Caco-2 (cell line): Measurements from ENCODE around the gene POU2F2. TPM values are rescaled to one million over a fixed set of nuclear protein-coding genes. Genes with fewer than 3 reads are reported as not detected.

Source experiments
- BruUV-seq: library from RNA; stranded (reverse); fragments of 400-500 nt; replicated peaks from 2 replicates; lab custom pipeline; 2021; lab: Mats Ljungman, UMichigan
- CTCF ChIA-PET: fragments of 300-600 bp; sonication (Branson Sonifier 250); formaldehyde crosslinking; loops from one replicate; lab custom pipeline; 2022; ENCODE audit warnings: antibody characterized with exemption; lab: Charles Lee
- POLR2A ChIA-PET: fragments of 300-600 bp; sonication (Branson Sonifier 250); formaldehyde crosslinking; loops from one replicate; lab custom pipeline; 2022; ENCODE audit warnings: antibody characterized with exemption; lab: Charles Lee
- DNase-seq, 2 experiments: peaks; one replicate each; pipeline versions ENCODE4 v3.0.0 to v3.0.0-alpha.2; 2020 to 2022
- H3K27me3 ChIP-seq: replicated peaks from 2 replicates; pipeline ENCODE4 v1.6.0; 2011; ENCODE audit warnings: low read length; ENCODE audit not compliant: control insufficient read depth, insufficient read depth
- H3K36me3 ChIP-seq: 2 replicates; pipeline ENCODE4 v1.5.1; 2011; ENCODE audit warnings: low read length; ENCODE audit not compliant: control insufficient read depth, insufficient read depth
- H3K4me1 ChIP-seq: fragments of 250-450 bp; sonication (Bioruptor Pico); 2 replicates; pipeline ENCODE4 v1.5.1; 2020; ENCODE audit warnings: mild to moderate bottlenecking
- H3K4me3 ChIP-seq: 2 replicates; pipeline ENCODE4 v1.5.1; 2011; ENCODE audit warnings: low read depth, mild to moderate bottlenecking, control low read depth, low read length
- H3K9me3 ChIP-seq: fragments of 250-450 bp; sonication (Bioruptor Pico); 2 replicates; pipeline ENCODE4 v1.5.1; 2020; ENCODE audit warnings: mild to moderate bottlenecking, moderate library complexity
- H3K27ac Mint-ChIP-seq: one replicate; pipeline ENCODE4 v1.8.0; 2022; ENCODE audit warnings: mixed read lengths; ENCODE audit not compliant: unreplicated experiment
- H3K27me3 Mint-ChIP-seq: one replicate; pipeline ENCODE4 v1.8.0; 2022; ENCODE audit warnings: mixed read lengths; ENCODE audit not compliant: insufficient read depth, unreplicated experiment
- H3K36me3 Mint-ChIP-seq: one replicate; pipeline ENCODE4 v1.8.0; 2022; ENCODE audit warnings: mild to moderate bottlenecking, mixed read lengths; ENCODE audit not compliant: insufficient read depth, unreplicated experiment
- H3K4me1 Mint-ChIP-seq: one replicate; pipeline ENCODE4 v1.8.0; 2022; ENCODE audit warnings: low read depth, mixed read lengths; ENCODE audit not compliant: unreplicated experiment
- H3K4me3 Mint-ChIP-seq: one replicate; pipeline ENCODE4 v1.8.0; 2022; ENCODE audit warnings: mild to moderate bottlenecking, moderate library complexity, mixed read lengths; ENCODE audit not compliant: unreplicated experiment
- H3K9me3 Mint-ChIP-seq: one replicate; pipeline ENCODE4 v1.8.0; 2022; ENCODE audit warnings: mixed read lengths; ENCODE audit not compliant: unreplicated experiment
- intact Hi-C: fragments of 100-400 bp; cut with micrococcal nuclease; formaldehyde crosslinking; loops from one replicate; pipeline ENCODE4 v1.10.0; 2022; ENCODE audit not compliant: unreplicated experiment
- total RNA-seq: library from RNA; stranded (reverse); gene quantifications from 2 replicates; pipeline ENCODE4 v1.2.3, GENCODE V29; 2022
- TF ChIP-seq, protein P1 (sequence below), 2 experiments: fragments of 200-600 bp in 1 of 2; IDR thresholded peaks; 1 replicate in 1 of 2; 2 replicates in 1 of 2; pipeline versions ENCODE4 v1.5.1 to v1.8.0; 2011 to 2022; ENCODE audit warnings: antibody characterized with exemption in 1 of 2, control low read depth in 1 of 2, inconsistent platforms in 1 of 2, low read depth in 1 of 2, low read length in 1 of 2, mild to moderate bottlenecking in 1 of 2, moderate library complexity in 1 of 2; ENCODE audit not compliant: insufficient read depth in 1 of 2, severe bottlenecking in 1 of 2, unreplicated experiment in 1 of 2

POU2F2 gene
- total RNA-seq, 1 experiment from 2014 or later: 1.5 TPM

DNA sequence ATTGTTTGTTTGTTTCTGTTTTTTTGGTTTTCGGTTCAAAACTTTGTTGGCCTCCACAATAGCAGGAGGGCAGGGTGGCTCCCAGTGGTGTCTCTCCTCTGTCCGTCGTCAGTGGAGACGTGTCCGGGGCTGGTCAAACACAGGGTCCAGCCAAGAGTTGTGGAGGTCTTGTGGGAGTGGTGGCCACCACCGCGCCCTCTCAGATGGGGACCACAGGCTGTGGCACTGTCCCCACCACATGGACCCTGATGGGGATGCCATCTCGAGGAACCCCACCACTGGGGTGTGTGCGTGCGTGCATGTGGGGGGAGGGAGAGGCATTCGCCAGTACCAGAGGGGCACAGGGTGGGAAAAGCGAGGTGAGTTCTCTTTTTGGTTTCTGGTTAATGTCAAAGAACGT, 42.5 kb downstream of the POU2F2 start:
- no peak overlapping the region for H3K27ac Mint-ChIP-seq
- H3K36me3 Mint-ChIP-seq: peaks cover 7% of the 10 kb centered on the region
- no peak for DNase-seq
- no peaks in the 10 kb centered on the region for H3K4me1 ChIP-seq
- H3K27me3 Mint-ChIP-seq: peaks cover 4% of the 10 kb centered on the region
- intact Hi-C loops: no loop called here
- H3K9me3 ChIP-seq: no peaks in the 10 kb centered on the region
- no peaks in the 10 kb centered on the region for H3K9me3 Mint-ChIP-seq
- ChIA-PET CTCF (no interaction called here), POLR2A (no interaction called here)
- peaks cover 5% of the 10 kb centered on the region for H3K4me1 Mint-ChIP-seq
- TF ChIP-seq, protein P1, sequence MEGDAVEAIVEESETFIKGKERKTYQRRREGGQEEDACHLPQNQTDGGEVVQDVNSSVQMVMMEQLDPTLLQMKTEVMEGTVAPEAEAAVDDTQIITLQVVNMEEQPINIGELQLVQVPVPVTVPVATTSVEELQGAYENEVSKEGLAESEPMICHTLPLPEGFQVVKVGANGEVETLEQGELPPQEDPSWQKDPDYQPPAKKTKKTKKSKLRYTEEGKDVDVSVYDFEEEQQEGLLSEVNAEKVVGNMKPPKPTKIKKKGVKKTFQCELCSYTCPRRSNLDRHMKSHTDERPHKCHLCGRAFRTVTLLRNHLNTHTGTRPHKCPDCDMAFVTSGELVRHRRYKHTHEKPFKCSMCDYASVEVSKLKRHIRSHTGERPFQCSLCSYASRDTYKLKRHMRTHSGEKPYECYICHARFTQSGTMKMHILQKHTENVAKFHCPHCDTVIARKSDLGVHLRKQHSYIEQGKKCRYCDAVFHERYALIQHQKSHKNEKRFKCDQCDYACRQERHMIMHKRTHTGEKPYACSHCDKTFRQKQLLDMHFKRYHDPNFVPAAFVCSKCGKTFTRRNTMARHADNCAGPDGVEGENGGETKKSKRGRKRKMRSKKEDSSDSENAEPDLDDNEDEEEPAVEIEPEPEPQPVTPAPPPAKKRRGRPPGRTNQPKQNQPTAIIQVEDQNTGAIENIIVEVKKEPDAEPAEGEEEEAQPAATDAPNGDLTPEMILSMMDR (IDR thresholded peaks at IDR 0.05; ENCODE audit: insufficient read depth in 1 of 2, low read depth in 1 of 2, low read length in 1 of 2, severe bottlenecking in 1 of 2, unreplicated experiment in 1 of 2): no peak
- no peaks in the 10 kb centered on the region for H3K27me3 ChIP-seq
- BruUV-seq: no TSS peak
- no peaks in the 10 kb centered on the region for H3K36me3 ChIP-seq
- no peak overlapping the region for H3K4me3 Mint-ChIP-seq
- H3K4me3 ChIP-seq: no peak overlapping the region

- H3K27ac Mint-ChIP-seq: no peak overlapping the region
- BruUV-seq: no TSS peak
Measured at GRCh38 chr19:42089191-42089750, 43.0 kb downstream of the POU2F2 start.

DNA sequence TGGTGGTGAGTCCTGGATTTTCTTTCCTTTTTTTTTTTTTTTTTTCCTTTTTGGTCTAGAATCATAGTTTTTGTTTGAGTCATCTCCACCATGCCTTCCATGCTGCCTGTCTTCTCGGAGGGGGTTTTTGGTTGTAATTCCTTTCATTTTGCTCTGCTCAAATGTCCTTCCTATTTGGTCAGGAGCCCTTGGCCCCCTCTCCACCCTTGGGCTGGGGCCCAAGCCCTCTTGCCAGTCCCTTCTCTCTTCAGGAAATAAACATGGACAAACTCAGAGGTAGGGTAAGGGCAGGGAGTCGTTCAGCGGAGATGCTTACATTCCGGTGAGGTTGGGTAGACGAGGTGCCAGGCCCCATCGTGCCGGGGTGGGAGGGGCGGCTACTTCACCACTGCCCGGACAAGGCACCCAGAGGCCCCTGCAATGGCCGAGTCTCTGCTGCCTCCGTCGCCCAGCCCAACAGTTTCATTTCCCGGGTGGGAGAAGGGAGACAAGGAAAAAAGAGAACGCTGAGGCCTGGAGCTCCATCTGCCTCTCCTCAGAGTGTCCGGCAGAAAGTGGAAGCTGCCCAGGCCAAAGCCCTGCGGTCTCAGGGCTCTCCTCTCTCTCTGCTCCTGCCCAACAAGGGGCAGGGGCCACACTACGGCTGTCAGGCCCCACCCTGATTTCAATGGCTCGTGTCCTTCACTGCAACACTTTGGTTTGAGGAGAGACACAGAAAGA, 43.6 kb downstream of the POU2F2 start:
- Histone ChIP-seq H3K4me1 (no peaks in the 10 kb centered on the region), H3K27me3 (no peaks in the 10 kb centered on the region), H3K4me3 (no peak overlapping the region), H3K36me3 (no peaks in the 10 kb centered on the region), H3K9me3 (no peaks in the 10 kb centered on the region)
- Mint-ChIP-seq H3K36me3 (peaks cover 16% of the 10 kb centered on the region), H3K4me1 (peaks cover 5% of the 10 kb centered on the region), H3K27ac (no peak overlapping the region), H3K27me3 (no peaks in the 10 kb centered on the region), H3K4me3 (no peak overlapping the region), H3K9me3 (no peaks in the 10 kb centered on the region)
- intact Hi-C loops: no loop called here
- DNase-seq: no peak
- TF ChIP-seq, protein P1 (IDR thresholded peaks at IDR 0.05; ENCODE audit: insufficient read depth in 1 of 2, low read depth in 1 of 2, low read length in 1 of 2, severe bottlenecking in 1 of 2, unreplicated experiment in 1 of 2): no peak
- ChIA-PET POLR2A (no interaction called here), CTCF (no interaction called here)
- BruUV-seq: no TSS peak

More at GRCh38 chr19:42089191-42089750, 43.0 kb downstream of the POU2F2 start:
- H3K9me3 ChIP-seq: no peaks in the 10 kb centered on the region
- no peaks in the 10 kb centered on the region for H3K27me3 ChIP-seq
- peaks cover under 1% of the 10 kb centered on the region for H3K27me3 Mint-ChIP-seq
- H3K4me3 ChIP-seq: no peak overlapping the region
- TF ChIP-seq, protein P1 (IDR thresholded peaks at IDR 0.05; ENCODE audit: insufficient read depth in 1 of 2, low read depth in 1 of 2, low read length in 1 of 2, severe bottlenecking in 1 of 2, unreplicated experiment in 1 of 2): no peak
- H3K4me1 Mint-ChIP-seq: peaks cover 5% of the 10 kb centered on the region
- no peak for DNase-seq
- no peaks in the 10 kb centered on the region for H3K36me3 ChIP-seq
- CTCF ChIA-PET: no interaction called here
- POLR2A ChIA-PET: no interaction called here
- no peaks in the 10 kb centered on the region for H3K9me3 Mint-ChIP-seq
- H3K4me3 Mint-ChIP-seq: no peak overlapping the region
- peaks cover 10% of the 10 kb centered on the region for H3K36me3 Mint-ChIP-seq
- no peaks in the 10 kb centered on the region for H3K4me1 ChIP-seq
- intact Hi-C loops: no loop called here
